GM23248 (cell line): ENCODE measurements around the gene PPP4C.

Experiments used
- EZH2 ChIP-seq: fragments of 200-600 bp; sonication (generic); IDR thresholded peaks from 2 replicates; pipeline ENCODE4 v1.6.1; 2018; ENCODE audit warnings: antibody characterized with exemption, mild to moderate bottlenecking; ENCODE audit not compliant: insufficient read depth, poor library complexity, severe bottlenecking
- EZH2phosphoT487 ChIP-seq: fragments of 200-600 bp; sonication (generic); IDR thresholded peaks from 2 replicates; pipeline ENCODE4 v1.6.1; 2018; ENCODE audit warnings: antibody characterized with exemption, moderate library complexity, mild to moderate bottlenecking, low read depth; ENCODE audit not compliant: insufficient read depth

DNA sequence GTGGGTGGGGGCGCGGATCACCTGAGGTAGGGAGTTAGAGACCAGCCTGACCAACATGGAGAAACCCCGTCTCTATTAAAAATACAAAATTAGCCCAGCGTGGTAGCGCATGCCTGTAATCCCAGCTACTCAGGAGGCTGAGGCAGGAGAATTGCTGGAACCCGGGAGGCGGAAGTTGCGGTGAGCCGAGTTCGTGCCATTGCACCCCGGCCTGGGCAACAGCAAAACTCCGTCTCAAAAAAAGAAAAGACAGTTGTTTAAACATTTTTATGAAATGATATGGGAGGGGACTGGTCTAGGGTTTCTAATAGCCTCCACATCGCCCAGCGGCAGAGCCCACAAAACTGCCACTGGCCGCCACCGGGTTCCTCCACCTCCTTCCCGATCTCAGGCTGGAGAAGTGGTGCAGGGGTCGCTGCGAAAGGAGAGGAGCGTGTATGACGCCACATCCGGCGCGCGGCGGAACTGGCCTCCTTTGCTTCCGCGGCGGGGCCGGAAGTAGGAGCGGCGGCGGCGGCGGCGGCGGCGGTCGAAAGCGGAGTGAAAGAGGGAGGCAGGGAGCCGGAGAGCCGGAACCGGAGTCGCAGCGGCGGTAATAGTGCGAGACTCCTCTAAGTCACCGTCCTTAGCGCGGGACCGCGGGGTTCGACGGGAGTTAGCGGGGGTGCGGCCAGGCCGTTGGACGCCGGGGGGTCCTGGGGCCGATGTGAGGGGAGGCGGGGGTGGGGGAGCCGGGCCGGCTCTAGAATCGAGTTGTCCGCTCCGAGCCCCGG is at the start of gene PPP4C:
- TF ChIP-seq EZH2phosphoT487, result no peak
- no peak for TF ChIP-seq EZH2
